ENCODE measurements around the gene TUBGCP5.

DNA sequence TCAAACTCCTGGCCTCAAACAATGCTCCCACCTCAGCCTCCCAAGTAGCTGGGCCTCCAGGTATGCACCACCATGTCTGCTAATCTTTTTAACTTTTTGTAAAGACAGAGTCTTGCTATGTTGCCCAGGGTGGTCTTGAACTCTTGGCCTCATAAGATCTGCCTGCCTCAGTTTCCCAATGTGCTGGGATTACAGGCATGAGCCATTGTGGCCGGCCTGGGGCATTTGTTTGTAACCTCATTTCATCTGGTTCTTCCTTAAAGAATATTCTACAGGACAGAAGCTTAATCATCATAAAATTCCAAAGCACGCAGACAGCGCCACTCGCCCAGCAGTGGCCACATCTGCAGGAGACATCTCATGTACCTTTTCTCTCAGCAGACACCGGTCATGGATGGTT, 35.6 kb downstream of the TUBGCP5 start:
- no peak for TF ChIP-seq EZH2phosphoT487 (IDR thresholded peaks at IDR 0.05; ENCODE audit: insufficient read depth, low read depth)
- TF ChIP-seq EZH2 (IDR thresholded peaks at IDR 0.05; ENCODE audit: insufficient read depth, poor library complexity, severe bottlenecking): no peak
